Neural progenitor cell (in vitro differentiated cells): ENCODE results near the gene PCDHA3. TPM values are rescaled to one million over a fixed set of nuclear protein-coding genes. Genes with fewer than 3 reads are reported as not detected.
"Not testable (repeated sequence)": the region's sequence is repeated elsewhere in the genome, so short reads cannot be mapped to it uniquely, and the experiment has no call there.

Source experiments
- DNase-seq: peaks from one replicate; pipeline ENCODE4 v3.0.0-alpha.2; 2016; ENCODE audit warnings: low spot score
- H2AFZ ChIP-seq: fragments of 200-600 bp; sonication (generic); replicated peaks from 2 replicates; pipeline ENCODE4 v1.6.1; 2016; ENCODE audit warnings: antibody characterized with exemption
- H3F3A ChIP-seq: fragments of 200-600 bp; sonication (generic); 2 replicates; pipeline ENCODE4 v1.6.1; 2016; ENCODE audit warnings: antibody characterized with exemption, low read depth
- H3K27ac ChIP-seq: fragments of 200-600 bp; sonication (generic); 2 replicates; pipeline ENCODE4 v1.5.1; 2016; ENCODE audit warnings: mild to moderate bottlenecking
- H3K27me3 ChIP-seq: fragments of 200-600 bp; sonication (generic); 2 replicates; pipeline ENCODE4 v1.6.1; 2016; ENCODE audit warnings: mild to moderate bottlenecking, moderate library complexity
- H3K36me3 ChIP-seq: fragments of 200-600 bp; sonication (generic); 2 replicates; pipeline ENCODE4 v1.5.1; 2016
- H3K4me1 ChIP-seq: fragments of 200-600 bp; sonication (generic); 2 replicates; pipeline ENCODE4 v1.6.1; 2016; ENCODE audit warnings: mixed run types
- H3K4me2 ChIP-seq: fragments of 200-600 bp; sonication (generic); 2 replicates; pipeline ENCODE4 v1.6.1; 2016
- H3K4me3 ChIP-seq: fragments of 200-600 bp; sonication (generic); 2 replicates; pipeline ENCODE4 v1.5.1; 2016
- H3K79me2 ChIP-seq: fragments of 200-600 bp; sonication (generic); 2 replicates; pipeline ENCODE4 v1.6.1; 2016; ENCODE audit warnings: low read depth
- H3K9ac ChIP-seq: fragments of 200-600 bp; sonication (generic); 2 replicates; pipeline ENCODE4 v1.6.1; 2016
- H3K9me3 ChIP-seq: fragments of 200-600 bp; sonication (generic); 2 replicates; pipeline ENCODE4 v1.5.1; 2016; ENCODE audit warnings: low read depth
- H4K20me1 ChIP-seq: fragments of 200-600 bp; sonication (generic); 2 replicates; pipeline ENCODE4 v1.6.1; 2016; ENCODE audit warnings: low read depth
- H3K27ac Mint-ChIP-seq: 3 replicates; pipeline ENCODE4 v1.8.0; 2021; ENCODE audit warnings: mixed read lengths
- H3K27me3 Mint-ChIP-seq: 2 replicates; pipeline ENCODE4 v1.8.0; 2022; ENCODE audit warnings: low read depth, mild to moderate bottlenecking, inconsistent platforms, moderate library complexity, mixed read lengths; ENCODE audit not compliant: insufficient read depth
- H3K36me3 Mint-ChIP-seq: 3 replicates; pipeline ENCODE4 v1.8.0; 2021; ENCODE audit warnings: mixed read lengths
- H3K4me1 Mint-ChIP-seq: 3 replicates; pipeline ENCODE4 v1.8.0; 2021; ENCODE audit warnings: mixed read lengths
- H3K4me3 Mint-ChIP-seq: 3 replicates; pipeline ENCODE4 v1.8.0; 2021; ENCODE audit warnings: mild to moderate bottlenecking, moderate library complexity, mixed read lengths
- H3K9me3 Mint-ChIP-seq: 3 replicates; pipeline ENCODE4 v1.8.0; 2020; ENCODE audit warnings: mixed read lengths
- CTCF ChIP-seq: fragments of 200-600 bp; sonication (generic); IDR thresholded peaks from 2 replicates; pipeline ENCODE4 v1.5.1; 2017; ENCODE audit warnings: antibody characterized with exemption, mild to moderate bottlenecking
- EZH2 ChIP-seq: fragments of 200-600 bp; sonication (generic); IDR thresholded peaks from 2 replicates; pipeline ENCODE4 v1.6.1; 2017; ENCODE audit warnings: antibody characterized with exemption, mild to moderate bottlenecking, moderate library complexity
- EZH2phosphoT487 ChIP-seq: fragments of 200-600 bp; sonication (generic); IDR thresholded peaks from 2 replicates; pipeline ENCODE4 v1.6.1; 2017; ENCODE audit warnings: antibody characterized with exemption
- total RNA-seq: library from RNA; depleted of rRNA; stranded (reverse); fragments of >200 nt; gene quantifications from 2 replicates; pipeline ENCODE4 v1.2.3, GENCODE V29; 2015; ENCODE audit warnings: low replicate concordance

PCDHA3 gene
- total RNA-seq, 1 donor from 2014 or later: 4.0 TPM

- H3K4me2 ChIP-seq: no peak within 1 kb of the TSS
- no peaks in the 10 kb centered on the region for H3K4me1 ChIP-seq
- DNase-seq: peak; percentile 15
- peaks cover 2% of the 10 kb centered on the region for H3K27me3 Mint-ChIP-seq
- H4K20me1 ChIP-seq: no peaks in the 10 kb centered on the region
- no peaks in the 10 kb centered on the region for H3K36me3 ChIP-seq
- H3K4me3 Mint-ChIP-seq: no peak within 1 kb of the TSS
- H3K36me3 Mint-ChIP-seq: peaks cover 18% of the 10 kb centered on the region
- H3K79me2 ChIP-seq: no peaks in the 10 kb centered on the region
- no peak within 1 kb of the TSS for H2AFZ ChIP-seq
- H3K27ac Mint-ChIP-seq: no peak within 1 kb of the TSS
- H3K9ac ChIP-seq: no peak within 1 kb of the TSS
- H3K27ac ChIP-seq: no peak within 1 kb of the TSS
- H3K9me3 ChIP-seq: no peaks in the 10 kb centered on the region
- H3K27me3 ChIP-seq: no peaks in the 10 kb centered on the region
- H3K4me3 ChIP-seq: no peak within 1 kb of the TSS
- TF ChIP-seq EZH2 (no peak), CTCF (peak; percentile 44)
- H3F3A ChIP-seq: no peaks in the 10 kb centered on the region
- no peaks in the 10 kb centered on the region for H3K4me1 Mint-ChIP-seq
- H3K9me3 Mint-ChIP-seq: peaks cover 37% of the 10 kb centered on the region
Observed at GRCh38 chr5:140840978-140841962, 40.4 kb downstream of the PCDHA3 start, which contains the start of gene PCDHA8. TSS of gene PCDHA8 (plus strand) at chr5:140841187. CDS start at chr5:140841322, 135 bp downstream.

GRCh38 chr5:140842798-140843733 lies 42.2 kb downstream of the PCDHA3 start:
- Histone ChIP-seq H3K4me2 (no peak overlapping the region), H2AFZ (no peak overlapping the region), H4K20me1 (no peaks in the 10 kb centered on the region), H3F3A (no peaks in the 10 kb centered on the region), H3K9me3 (peaks cover 8% of the 10 kb centered on the region), H3K4me3 (no peak overlapping the region), H3K27ac (no peak overlapping the region), H3K9ac (no peak overlapping the region), H3K36me3 (no peaks in the 10 kb centered on the region), H3K27me3 (no peaks in the 10 kb centered on the region), H3K79me2 (no peaks in the 10 kb centered on the region), H3K4me1 (no peaks in the 10 kb centered on the region)
- peaks cover 49% of the 10 kb centered on the region for H3K9me3 Mint-ChIP-seq
- no peak for DNase-seq
- peaks cover 2% of the 10 kb centered on the region for H3K27me3 Mint-ChIP-seq
- peaks cover 24% of the 10 kb centered on the region for H3K36me3 Mint-ChIP-seq
- TF ChIP-seq CTCF: no peak
- no peak for TF ChIP-seq EZH2phosphoT487
- TF ChIP-seq EZH2: no peak
- no peaks in the 10 kb centered on the region for H3K4me1 Mint-ChIP-seq
- H3K4me3 Mint-ChIP-seq: no peak overlapping the region
- no peak overlapping the region for H3K27ac Mint-ChIP-seq

- not testable (repeated sequence) for H2AFZ ChIP-seq, H3K27ac ChIP-seq, H3K27me3 Mint-ChIP-seq, DNase-seq, H4K20me1 ChIP-seq, H3K27ac Mint-ChIP-seq, H3K4me1 Mint-ChIP-seq, H3K4me1 ChIP-seq, H3K9ac ChIP-seq, H3K36me3 ChIP-seq, H3K79me2 ChIP-seq, H3K4me3 Mint-ChIP-seq, H3K27me3 ChIP-seq, H3F3A ChIP-seq, H3K4me2 ChIP-seq
- H3K4me3 ChIP-seq: peak within 1 kb of the TSS; percentile 23
- TF ChIP-seq CTCF: peak; percentile 9
- H3K36me3 Mint-ChIP-seq: peaks cover 18% of the 10 kb centered on the region
- H3K9me3 Mint-ChIP-seq: peaks cover 38% of the 10 kb centered on the region
- peaks cover 10% of the 10 kb centered on the region for H3K9me3 ChIP-seq
Observed at GRCh38 chr5:140848139-140849102, 47.6 kb downstream of the PCDHA3 start, which contains the start of gene PCDHA9. TSS of gene PCDHA9 (plus strand) at chr5:140848382. CDS start at chr5:140848496, 114 bp downstream.

GRCh38 chr5:140849831-140850634 lies 49.2 kb downstream of the PCDHA3 start:
- H2AFZ ChIP-seq, H3K27me3 Mint-ChIP-seq, H4K20me1 ChIP-seq, H3K27ac Mint-ChIP-seq, H3K4me3 ChIP-seq, H3F3A ChIP-seq, H3K27ac ChIP-seq, H3K4me3 Mint-ChIP-seq, H3K36me3 ChIP-seq, H3K79me2 ChIP-seq, H3K27me3 ChIP-seq, H3K4me1 Mint-ChIP-seq, H3K9ac ChIP-seq, H3K4me1 ChIP-seq, DNase-seq, H3K4me2 ChIP-seq: not testable (repeated sequence)
- peaks cover 10% of the 10 kb centered on the region for H3K9me3 ChIP-seq
- peaks cover 14% of the 10 kb centered on the region for H3K36me3 Mint-ChIP-seq
- peaks cover 29% of the 10 kb centered on the region for H3K9me3 Mint-ChIP-seq
